Forelimb muscle (tissue), 1 donor: ENCODE results near the gene STK32C. TPM values are rescaled to one million over a fixed set of nuclear protein-coding genes. Genes with fewer than 3 reads are reported as not detected.
"Not testable (repeated sequence)": the region's sequence is repeated elsewhere in the genome, so short reads cannot be mapped to it uniquely, and the experiment has no call there.

Experiments
- DNase-seq: peaks from one replicate; pipeline ENCODE4 v3.0.0-alpha.2; 2013; ENCODE audit warnings: low read depth
- polyA plus RNA-seq: library from polyadenylated mRNA; unstranded; fragments of 120-200 nt; gene quantifications from one replicate; pipeline ENCODE4 v1.2.1, GENCODE V29; 2013; ENCODE audit not compliant: insufficient read length

The STK32C gene
- polyA plus RNA-seq, 1 donor: 10.3 TPM

- DNase-seq: no peak
Measured at GRCh38 chr10:132169766-132170560, 137.8 kb downstream of the STK32C start.

GRCh38 chr10:132169031-132169765 is 138.6 kb downstream of the STK32C start:
- no peak for DNase-seq

DNA sequence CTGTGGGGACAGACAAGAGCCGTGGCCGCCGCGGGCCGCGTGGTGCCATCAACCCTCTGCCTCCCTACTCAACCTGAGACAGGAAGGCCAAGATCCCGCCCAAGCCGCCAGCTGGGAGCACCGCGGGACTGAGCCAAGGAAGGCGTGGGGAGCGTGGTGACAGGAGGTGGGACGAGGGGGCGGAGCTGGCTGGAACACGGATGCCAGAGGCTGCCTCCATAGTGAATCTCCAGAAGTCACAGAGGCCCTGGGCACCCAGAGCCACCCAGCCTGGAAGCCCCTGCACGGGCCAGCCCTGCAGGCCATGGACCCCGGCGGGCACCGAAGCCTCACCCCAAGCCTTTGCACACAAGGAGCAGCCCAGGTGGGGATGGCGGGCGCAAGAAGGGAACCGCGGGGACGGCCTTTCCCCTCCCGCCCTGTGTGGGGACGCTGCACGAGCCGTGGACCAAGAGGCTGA is 139.1 kb downstream of the STK32C start:
- no peak for DNase-seq

DNA sequence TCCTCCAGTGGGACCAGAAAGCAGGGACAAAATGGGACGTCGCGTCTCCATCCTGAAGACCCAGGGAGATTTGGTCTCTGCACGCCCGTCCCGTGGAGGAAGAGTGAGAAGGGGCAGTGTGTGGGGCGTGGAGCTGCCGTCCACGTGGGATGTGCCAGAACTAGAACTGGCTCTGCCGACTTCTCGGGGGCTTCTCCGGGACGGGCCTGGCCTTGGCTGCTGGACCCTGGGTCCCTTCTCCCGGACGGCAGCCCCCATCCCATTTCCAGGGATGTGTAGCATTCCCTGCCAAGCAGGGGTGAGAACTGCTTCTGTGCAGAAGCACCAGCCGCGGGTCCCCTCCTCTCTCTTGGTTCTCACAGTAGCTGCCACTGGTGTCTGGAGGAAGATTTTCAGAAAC is 139.8 kb downstream of the STK32C start:
- DNase-seq: no peak

GRCh38 chr10:132167041-132167674 is 140.6 kb downstream of the STK32C start:
- no peak for DNase-seq

- DNase-seq: no peak
Measured at GRCh38 chr10:132166216-132166950, 141.4 kb downstream of the STK32C start.

GRCh38 chr10:132165416-132165980 is 142.3 kb downstream of the STK32C start:
- DNase-seq: no peak

GRCh38 chr10:132164761-132165278 is 142.9 kb downstream of the STK32C start:
- DNase-seq: no peak

DNA sequence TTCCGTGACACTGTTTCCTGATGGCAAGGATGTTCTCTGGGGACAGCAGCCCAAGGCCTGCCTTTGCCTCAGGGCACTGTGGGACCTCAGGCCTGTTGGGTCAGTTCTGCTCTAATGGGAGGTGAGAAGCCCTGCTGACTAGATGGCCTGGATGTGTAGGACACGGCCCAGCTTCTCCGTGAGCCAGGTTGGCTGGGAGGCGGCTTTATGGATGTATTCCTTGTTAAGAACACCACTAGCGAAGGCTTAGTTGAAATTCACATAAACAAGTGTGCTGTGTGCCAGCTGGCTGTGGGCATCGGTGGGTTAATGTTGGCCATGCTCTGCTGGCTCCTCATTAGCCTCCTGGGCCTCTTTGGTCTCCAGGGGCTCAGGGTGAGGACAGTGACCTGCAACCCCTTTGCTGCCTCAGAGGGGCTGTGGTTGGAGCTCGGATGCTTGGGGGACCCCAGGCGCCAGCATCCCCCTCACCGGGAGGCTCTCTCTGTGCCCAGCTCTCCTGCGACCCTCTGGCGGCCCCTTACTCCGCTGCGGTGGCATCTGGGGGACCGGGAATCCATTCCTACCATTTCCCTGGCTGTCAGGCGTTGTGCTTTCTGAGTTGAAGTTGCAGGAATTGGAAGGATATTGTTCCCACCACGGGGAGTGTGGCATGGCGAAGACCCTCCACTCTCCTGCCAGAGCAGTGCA is 143.8 kb downstream of the STK32C start:
- DNase-seq: no peak

- DNase-seq: no peak
Measured at GRCh38 chr10:132163278-132163765, 144.4 kb downstream of the STK32C start.

DNA sequence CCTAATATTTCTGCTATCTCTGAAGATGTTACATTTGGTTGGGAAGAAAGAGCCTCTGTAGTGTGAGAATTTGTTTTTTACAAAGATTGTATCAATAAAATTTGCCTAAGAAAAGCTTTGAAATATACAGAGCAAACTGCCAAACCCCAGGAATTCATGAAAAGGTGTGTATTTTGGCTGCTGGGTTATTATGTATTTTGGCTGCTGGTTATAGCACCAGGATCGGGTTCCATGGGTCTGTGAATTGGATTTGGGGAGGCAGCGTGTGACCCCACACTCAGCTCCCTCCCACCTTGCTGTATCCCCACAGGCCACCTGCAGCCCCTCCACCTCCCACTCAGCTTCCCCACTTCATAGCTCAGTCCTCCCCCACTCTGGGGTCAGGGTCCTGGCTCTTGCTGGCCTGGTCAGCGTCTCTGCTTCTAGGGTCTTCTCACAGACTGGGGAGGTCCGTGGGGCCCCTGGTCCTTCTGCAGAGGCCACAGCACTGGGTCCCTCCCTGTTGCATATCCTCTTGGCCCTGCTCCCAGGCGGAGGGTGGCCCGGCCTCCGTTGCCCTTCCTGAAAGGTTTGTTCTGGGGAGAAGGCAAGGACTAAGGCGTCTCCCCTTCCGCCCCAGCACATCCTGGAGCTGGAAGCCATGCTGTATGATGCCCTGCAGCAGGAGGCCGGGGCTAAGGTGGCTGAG is 145.0 kb downstream of the STK32C start:
- no peak for DNase-seq

DNA sequence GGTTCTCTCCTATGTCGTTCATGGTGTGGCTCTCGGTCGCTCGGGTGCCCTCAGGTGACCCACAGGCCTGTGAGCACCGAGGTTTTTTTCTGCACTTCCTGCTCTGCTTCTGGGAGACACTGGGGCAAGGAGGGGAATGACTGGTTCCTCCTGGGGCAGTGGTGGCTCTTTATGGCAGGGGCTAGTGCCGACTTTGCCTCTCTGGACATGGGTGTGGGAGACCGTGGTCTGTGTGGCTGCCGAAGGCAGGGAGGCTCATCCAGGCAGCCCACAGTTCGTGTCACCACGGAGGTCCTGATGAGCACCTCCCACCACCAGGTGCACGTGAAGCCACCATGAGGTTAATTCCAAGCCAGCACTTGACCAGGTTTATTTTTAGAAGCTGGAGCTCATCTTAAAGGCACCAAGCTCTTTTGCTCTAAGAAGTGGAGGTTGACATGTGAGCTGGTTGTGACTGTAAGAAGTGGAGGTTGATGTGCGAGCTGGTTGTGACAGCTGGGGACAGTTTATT is 145.7 kb downstream of the STK32C start:
- no peak for DNase-seq

- not testable (repeated sequence) for DNase-seq
Measured at GRCh38 chr10:132160834-132161622, 146.7 kb downstream of the STK32C start.

GRCh38 chr10:132160231-132160630 is 147.5 kb downstream of the STK32C start:
- DNase-seq: not testable (repeated sequence)

- DNase-seq: not testable (repeated sequence)
Measured at GRCh38 chr10:132159302-132160230, 148.2 kb downstream of the STK32C start.

DNA sequence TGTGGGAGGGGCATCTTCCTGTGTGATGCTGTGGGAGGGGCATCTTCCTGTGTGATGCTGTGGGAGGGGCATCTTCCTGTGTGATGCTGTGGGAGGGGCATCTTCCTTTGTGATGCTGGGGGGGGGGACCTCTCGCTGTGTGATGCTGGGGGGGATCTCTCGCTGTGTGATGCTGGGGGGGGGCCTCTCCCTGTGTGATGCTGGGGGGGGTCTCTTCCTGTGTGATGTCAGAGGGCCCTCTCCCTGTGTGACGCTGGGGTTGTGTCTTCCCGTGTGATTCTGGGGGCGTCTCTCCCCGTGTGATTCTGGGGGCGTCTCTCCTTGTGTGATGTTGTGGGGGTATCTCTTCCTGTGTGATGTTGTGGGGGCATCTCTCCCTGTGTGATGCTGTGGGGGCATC is 148.9 kb downstream of the STK32C start:
- DNase-seq: no peak

DNA sequence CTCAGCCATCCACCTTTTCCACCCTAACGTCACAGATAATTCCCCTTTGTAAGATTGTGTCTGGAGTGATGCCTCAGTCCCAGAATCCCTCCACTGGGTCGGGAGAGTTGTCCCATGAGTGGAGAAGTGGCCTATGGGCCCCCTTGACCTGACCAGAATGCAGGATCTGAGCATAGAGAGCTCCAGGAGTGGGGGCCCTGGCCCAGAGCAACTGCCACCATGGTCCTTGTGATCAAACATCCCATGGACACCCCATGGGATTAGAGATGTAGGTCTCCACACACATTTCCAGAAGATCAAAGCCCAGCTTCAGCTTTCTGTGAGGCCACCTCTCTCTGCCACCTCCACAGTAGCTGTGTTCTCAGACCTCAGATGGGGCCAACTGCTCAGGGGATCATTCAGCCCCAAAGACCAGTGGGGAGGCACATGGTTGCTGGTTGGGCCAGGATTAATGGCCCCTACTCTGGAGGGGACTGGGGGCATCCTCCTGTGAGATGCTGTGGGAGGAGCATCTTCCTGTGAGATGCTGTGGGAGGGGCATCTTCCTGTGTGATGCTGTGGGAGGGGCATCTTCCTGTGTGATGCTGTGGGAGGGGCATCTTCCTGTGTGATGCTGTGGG is 149.5 kb downstream of the STK32C start:
- DNase-seq: no peak
